Measurements from ENCODE around the gene ZNF146. TPM values are rescaled to one million over a fixed set of nuclear protein-coding genes. Genes with fewer than 3 reads are reported as not detected.

ZNF146 gene
- polyA plus RNA-seq, 1 donor (not counting 4 experiments of a cell fraction or from before 2014, with no cell fraction given): 82.6 TPM

- Histone ChIP-seq H3K4me3 (ENCODE audit: control insufficient read depth in 2 of 3, extremely low read depth in 1 of 3, insufficient read depth in 2 of 3, low read depth in 1 of 3, low read length in 3 of 3) (no peak overlapping the region), H3K27me3 (ENCODE audit: control insufficient read depth, extremely low read depth, insufficient read depth, low read length) (peaks cover 24% of the 10 kb centered on the region), H3K4me1 (ENCODE audit: control insufficient read depth, extremely low read depth, insufficient read depth, low read length) (no peaks in the 10 kb centered on the region), H2AFZ (ENCODE audit: control insufficient read depth, low read length) (no peak overlapping the region), H3K4me2 (ENCODE audit: control insufficient read depth, extremely low read depth, insufficient read depth, low read depth, low read length) (no peak overlapping the region), H3K9ac (ENCODE audit: control insufficient read depth, extremely low read depth, insufficient read depth, low read length) (no peak overlapping the region), H3K79me2 (ENCODE audit: control insufficient read depth, insufficient read depth, low read length) (no peaks in the 10 kb centered on the region), H3K9me3 (ENCODE audit: control insufficient read depth, low read depth, low read length) (peaks cover 10% of the 10 kb centered on the region), H4K20me1 (ENCODE audit: control insufficient read depth, extremely low read depth, insufficient read depth, low read length) (no peaks in the 10 kb centered on the region), H3K36me3 (ENCODE audit: control insufficient read depth in 2 of 2, extremely low read depth in 1 of 2, insufficient read depth in 2 of 2, low read length in 2 of 2) (peaks cover 0 to 2% of the 10 kb centered on the region in 2 experiments), H3K27ac (ENCODE audit: control insufficient read depth, insufficient read depth, low read length) (no peak overlapping the region), H3K9me1 (ENCODE audit: control insufficient read depth, extremely low read depth, insufficient read depth, low read length) (no peaks in the 10 kb centered on the region)
- FAIRE-seq: no peak
- DNase-seq (ENCODE audit: low read depth, low spot score): no peak
- no peak for TF ChIP-seq EZH2 (IDR thresholded peaks at IDR 0.05; ENCODE audit: low read length)
- no peak for TF ChIP-seq CTCF (optimal IDR thresholded peaks at IDR 0.05 in 1 of 3, IDR thresholded peaks at IDR 0.05 in 1 of 3, conservative IDR thresholded peaks at IDR 0.05 in 1 of 3; ENCODE audit: extremely low read depth in 1 of 3, insufficient read depth in 2 of 3, low read length in 3 of 3)
- dilution Hi-C loops (cut with MboI; ENCODE audit: extremely low pct_ligation_motif_present, low sequenced_read_pairs): no loop called here
Measured at GRCh38 chr19:36244066-36244465, 29.2 kb downstream of the ZNF146 start.

- H3K9me3 ChIP-seq (ENCODE audit: control insufficient read depth, low read depth, low read length): peaks cover 10% of the 10 kb centered on the region
Measured at GRCh38 chr19:36245210-36246005, 30.5 kb downstream of the ZNF146 start.

More at GRCh38 chr19:36245210-36246005, 30.5 kb downstream of the ZNF146 start:
- FAIRE-seq: no peak
- Histone ChIP-seq H3K4me2 (ENCODE audit: control insufficient read depth, extremely low read depth, insufficient read depth, low read depth, low read length) (peak overlapping the region; percentile 27), H2AFZ (ENCODE audit: control insufficient read depth, low read length) (peak overlapping the region; percentile 58), H3K27ac (ENCODE audit: control insufficient read depth, insufficient read depth, low read length) (no peak overlapping the region), H4K20me1 (ENCODE audit: control insufficient read depth, extremely low read depth, insufficient read depth, low read length) (no peaks in the 10 kb centered on the region), H3K4me3 (ENCODE audit: control insufficient read depth in 2 of 3, extremely low read depth in 1 of 3, insufficient read depth in 2 of 3, low read depth in 1 of 3, low read length in 3 of 3) (no peak overlapping the region), H3K27me3 (ENCODE audit: control insufficient read depth, extremely low read depth, insufficient read depth, low read length) (peaks cover 24% of the 10 kb centered on the region), H3K9me1 (ENCODE audit: control insufficient read depth, extremely low read depth, insufficient read depth, low read length) (no peaks in the 10 kb centered on the region), H3K9ac (ENCODE audit: control insufficient read depth, extremely low read depth, insufficient read depth, low read length) (no peak overlapping the region), H3K36me3 (ENCODE audit: control insufficient read depth in 2 of 2, extremely low read depth in 1 of 2, insufficient read depth in 2 of 2, low read length in 2 of 2) (no peaks in the 10 kb centered on the region), H3K79me2 (ENCODE audit: control insufficient read depth, insufficient read depth, low read length) (no peaks in the 10 kb centered on the region), H3K4me1 (ENCODE audit: control insufficient read depth, extremely low read depth, insufficient read depth, low read length) (no peaks in the 10 kb centered on the region)
- dilution Hi-C loops (cut with MboI; ENCODE audit: extremely low pct_ligation_motif_present, low sequenced_read_pairs): no loop called here
- DNase-seq (ENCODE audit: low read depth, low spot score): no peak
- TF ChIP-seq EZH2 (IDR thresholded peaks at IDR 0.05; ENCODE audit: low read length): no peak
- no peak for TF ChIP-seq CTCF (optimal IDR thresholded peaks at IDR 0.05 in 1 of 3, IDR thresholded peaks at IDR 0.05 in 1 of 3, conservative IDR thresholded peaks at IDR 0.05 in 1 of 3; ENCODE audit: extremely low read depth in 1 of 3, insufficient read depth in 2 of 3, low read length in 3 of 3)

All from keratinocyte (primary cell).